Dedifferentiated amniotic fluid mesenchymal stem cell (primary cell): ENCODE data around the gene KCNJ18.
"Not testable (repeated sequence)": the region's sequence is repeated elsewhere in the genome, so short reads cannot be mapped to it uniquely, and the experiment has no call there.

ENCODE experiments used
- DNase-seq: peaks from one replicate; pipeline ENCODE4 v3.0.0-alpha.2; 2016; ENCODE audit errors: extremely low spot score

KCNJ18 gene

GRCh38 chr17:21685061-21685795 lies 7.1 kb upstream of the KCNJ18 start:
- not testable (repeated sequence) for DNase-seq

- DNase-seq, result no peak
Measured at GRCh38 chr17:21686165-21687015, 5.9 kb upstream of the KCNJ18 start.

- DNase-seq, result no peak
Measured at GRCh38 chr17:21687136-21687953, 5.0 kb upstream of the KCNJ18 start.

GRCh38 chr17:21688293-21688949 lies 3.9 kb upstream of the KCNJ18 start:
- DNase-seq, result no peak

GRCh38 chr17:21689604-21690003 lies 2.7 kb upstream of the KCNJ18 start:
- DNase-seq, result peak; percentile 54

- not testable (repeated sequence) for DNase-seq
Measured at GRCh38 chr17:21690811-21691210, 1.5 kb upstream of the KCNJ18 start.

- not testable (repeated sequence) for DNase-seq
Measured at GRCh38 chr17:21691481-21691880, 842 bp upstream of the KCNJ18 start.

GRCh38 chr17:21692704-21693065 lies 362 bp downstream of the KCNJ18 start:
- not testable (repeated sequence) for DNase-seq

GRCh38 chr17:21693391-21693796 lies 1.1 kb downstream of the KCNJ18 start:
- not testable (repeated sequence) for DNase-seq

GRCh38 chr17:21693937-21694336 lies 1.6 kb downstream of the KCNJ18 start:
- not testable (repeated sequence) for DNase-seq

- DNase-seq, result not testable (repeated sequence)
Measured at GRCh38 chr17:21696227-21696626, 3.9 kb downstream of the KCNJ18 start.

GRCh38 chr17:21696842-21697507 lies 4.7 kb downstream of the KCNJ18 start:
- not testable (repeated sequence) for DNase-seq

- not testable (repeated sequence) for DNase-seq
Measured at GRCh38 chr17:21697508-21697860, 5.2 kb downstream of the KCNJ18 start.

- DNase-seq, result not testable (repeated sequence)
Measured at GRCh38 chr17:21698437-21699075, 6.2 kb downstream of the KCNJ18 start.

- not testable (repeated sequence) for DNase-seq
Measured at GRCh38 chr17:21699124-21699523, 6.8 kb downstream of the KCNJ18 start.

GRCh38 chr17:21699573-21700236 lies 7.4 kb downstream of the KCNJ18 start:
- not testable (repeated sequence) for DNase-seq

- DNase-seq, result not testable (repeated sequence)
Measured at GRCh38 chr17:21701090-21701489, 8.8 kb downstream of the KCNJ18 start.

- DNase-seq, result not testable (repeated sequence)
Measured at GRCh38 chr17:21702029-21702428, 9.7 kb downstream of the KCNJ18 start.

- not testable (repeated sequence) for DNase-seq
Measured at GRCh38 chr17:21702521-21702920, 10.2 kb downstream of the KCNJ18 start.
